H1 (cell line): ENCODE data around the gene HDHD3. TPM values are rescaled to one million over a fixed set of nuclear protein-coding genes. Genes with fewer than 3 reads are reported as not detected.

Experiments
- CTCF ChIA-PET: fragments of 300-600 bp; sonication (Branson Sonifier 250); formaldehyde crosslinking; loops from one replicate; lab custom pipeline; 2021; ENCODE audit not compliant: partially characterized antibody; lab: Charles Lee
- POLR2A ChIA-PET: fragments of 300-600 bp; sonication (Branson Sonifier 250); formaldehyde crosslinking; loops from one replicate; lab custom pipeline; 2021; ENCODE audit warnings: inconsistent platforms; ENCODE audit not compliant: partially characterized antibody; lab: Charles Lee
- DNase-seq, 2 experiments: peaks; one replicate each; pipeline versions ENCODE4 v3.0.0 to v3.0.0-alpha.2; 2010 to 2022; ENCODE audit warnings: low spot score in 2 of 2, low read depth in 1 of 2, mixed read lengths in 1 of 2
- FAIRE-seq: peaks from 2 replicates; lab custom pipeline; 2011; peaks lifted over from hg19 to GRCh38; lab: Jason Lieb, UNC
- H2AFZ ChIP-seq: 2 replicates; pipeline ENCODE4 v1.8.1; 2012; ENCODE audit warnings: low read length, inconsistent platforms
- H2AK5ac ChIP-seq: 2 replicates; pipeline ENCODE4 v1.6.1; 2013; ENCODE audit warnings: low read depth, low read length
- H2BK120ac ChIP-seq: replicated peaks from 2 replicates; pipeline ENCODE3; 2013; ENCODE audit warnings: low read depth, low read length, inconsistent platforms
- H2BK12ac ChIP-seq: 2 replicates; pipeline ENCODE4 v1.6.1; 2013; ENCODE audit warnings: low read depth, low read length
- H2BK15ac ChIP-seq: 2 replicates; pipeline ENCODE4 v1.6.1; 2013; ENCODE audit warnings: low read length
- H2BK20ac ChIP-seq: 2 replicates; pipeline ENCODE4 v1.6.1; 2013; ENCODE audit warnings: low read length
- H2BK5ac ChIP-seq: 2 replicates; pipeline ENCODE4 v1.6.1; 2013; ENCODE audit warnings: low read depth, low read length
- H3K14ac ChIP-seq: 2 replicates; pipeline ENCODE4 v1.6.1; 2013; ENCODE audit warnings: inconsistent platforms; ENCODE audit not compliant: insufficient read length
- H3K18ac ChIP-seq: 2 replicates; pipeline ENCODE4 v1.6.1; 2013; ENCODE audit warnings: low read length; ENCODE audit errors: extremely low read depth
- H3K23ac ChIP-seq: 2 replicates; pipeline ENCODE4 v1.6.1; 2013; ENCODE audit warnings: inconsistent platforms; ENCODE audit not compliant: insufficient read length
- H3K23me2 ChIP-seq: 2 replicates; pipeline ENCODE4 v1.6.1; 2013; ENCODE audit warnings: low read depth, low read length
- H3K27ac ChIP-seq: 2 replicates; pipeline ENCODE4 v1.6.1; 2011; ENCODE audit warnings: low read depth, low read length, inconsistent platforms
- H3K27me3 ChIP-seq, 4 experiments: replicated peaks in 1 of 4; 1 replicate in 1 of 4; 2 replicates in 3 of 4; pipeline versions ENCODE4 v1.6.1 to v1.8.1; 2011 to 2013; ENCODE audit warnings: low read length in 3 of 4, mild to moderate bottlenecking in 3 of 4, inconsistent platforms in 2 of 4, mixed read lengths in 2 of 4, moderate library complexity in 1 of 4; ENCODE audit not compliant: control insufficient read depth in 3 of 4, insufficient read depth in 3 of 4; ENCODE audit errors: extremely low read depth in 1 of 4
- H3K36me3 ChIP-seq, 4 experiments: 2 replicates each; pipeline versions ENCODE4 v1.6.1 to v1.8.1; 2011 to 2013; ENCODE audit warnings: mild to moderate bottlenecking in 4 of 4, low read length in 3 of 4, moderate library complexity in 2 of 4, control low read depth in 1 of 4, inconsistent platforms in 1 of 4; ENCODE audit not compliant: insufficient read depth in 4 of 4, control insufficient read depth in 2 of 4
- H3K4ac ChIP-seq: replicated peaks from 2 replicates; pipeline ENCODE3; 2013; ENCODE audit warnings: low read length, low read depth, mixed read lengths, inconsistent platforms; ENCODE audit not compliant: insufficient read length
- H3K4me1 ChIP-seq, 4 experiments: replicated peaks in 1 of 4; 1 replicate in 1 of 4; 2 replicates in 3 of 4; pipeline versions ENCODE4 v1.6.1 to v1.8.1; 2011 to 2013; ENCODE audit warnings: low read length in 3 of 4, inconsistent platforms in 2 of 4, mixed read lengths in 1 of 4; ENCODE audit not compliant: insufficient read depth in 4 of 4, control insufficient read depth in 3 of 4
- H3K4me2 ChIP-seq, 2 experiments: 2 replicates each; pipeline versions ENCODE4 v1.6.1 to v1.8.1; 2011 to 2013; ENCODE audit warnings: low read depth in 2 of 2, low read length in 2 of 2, control low read depth in 1 of 2, inconsistent platforms in 1 of 2, mild to moderate bottlenecking in 1 of 2; ENCODE audit not compliant: insufficient read depth in 1 of 2
- H3K4me3 ChIP-seq, 4 experiments: fragments of 200-600, 300-600 bp in 1 of 4; sonication (generic), shearing (Covaris generic), sonication (Bioruptor Twin) in 1 of 4; 2 replicates each; pipeline versions ENCODE4 v1.5.1 to v1.8.1; 2011 to 2016; ENCODE audit warnings: low read length in 4 of 4, low read depth in 3 of 4, control low read depth in 2 of 4, inconsistent platforms in 2 of 4, mild to moderate bottlenecking in 2 of 4, mixed read lengths in 1 of 4, moderate library complexity in 1 of 4; ENCODE audit not compliant: insufficient read depth in 2 of 4; ENCODE audit errors: extremely low read depth in 1 of 4
- H3K56ac ChIP-seq: replicated peaks from 2 replicates; pipeline ENCODE3; 2013; ENCODE audit warnings: low read depth, mild to moderate bottlenecking, mixed read lengths, low read length, inconsistent platforms; ENCODE audit not compliant: insufficient read length
- H3K79me1 ChIP-seq: 2 replicates; pipeline ENCODE4 v1.6.1; 2013; ENCODE audit warnings: low read depth, low read length, control low read depth
- H3K79me2 ChIP-seq, 2 experiments: 2 replicates each; pipeline versions ENCODE4 v1.6.1 to v1.8.1; 2012 to 2013; ENCODE audit warnings: low read length in 2 of 2, mild to moderate bottlenecking in 2 of 2, inconsistent platforms in 1 of 2; ENCODE audit not compliant: insufficient read depth in 2 of 2, control insufficient read depth in 1 of 2
- H3K9ac ChIP-seq, 4 experiments: replicated peaks in 1 of 4; 1 replicate in 1 of 4; 2 replicates in 3 of 4; pipeline versions ENCODE4 v1.6.1 to v1.8.1; 2011 to 2013; ENCODE audit warnings: low read depth in 3 of 4, low read length in 3 of 4, control low read depth in 2 of 4, mild to moderate bottlenecking in 2 of 4, moderate library complexity in 2 of 4, inconsistent platforms in 1 of 4; ENCODE audit errors: extremely low read depth in 1 of 4
- H3K9me3 ChIP-seq, 2 experiments: 2 replicates each; pipeline versions ENCODE4 v1.6.1 to v1.8.1; 2012 to 2013; ENCODE audit warnings: mild to moderate bottlenecking in 2 of 2, moderate library complexity in 2 of 2, control low read depth in 1 of 2, inconsistent platforms in 1 of 2, low read depth in 1 of 2, low read length in 1 of 2, mixed read lengths in 1 of 2; ENCODE audit not compliant: insufficient read depth in 2 of 2
- H4K20me1 ChIP-seq, 2 experiments: replicated peaks in 1 of 2; 2 replicates each; pipeline versions ENCODE3 to v1.8.1; 2011 to 2013; ENCODE audit warnings: inconsistent platforms in 2 of 2, low read length in 2 of 2, mild to moderate bottlenecking in 1 of 2; ENCODE audit not compliant: insufficient read depth in 2 of 2, control insufficient read depth in 1 of 2
- H4K5ac ChIP-seq: 2 replicates; pipeline ENCODE4 v1.6.1; 2013; ENCODE audit warnings: low read length, low read depth, mixed read lengths, inconsistent platforms; ENCODE audit not compliant: insufficient read length
- H4K8ac ChIP-seq: 2 replicates; pipeline ENCODE4 v1.8.0; 2013; ENCODE audit warnings: mild to moderate bottlenecking, moderate library complexity, low read length, inconsistent platforms; ENCODE audit not compliant: insufficient read depth; ENCODE audit errors: extremely low read depth
- H4K91ac ChIP-seq: replicated peaks from 2 replicates; pipeline ENCODE3; 2013; ENCODE audit warnings: low read length, mixed read lengths, inconsistent platforms; ENCODE audit not compliant: insufficient read length
- ASH2L ChIP-seq: fragments of 200-600, 300-600 bp; sonication (generic); IDR thresholded peaks from one replicate; pipeline ENCODE4 v1.7.1; 2017; ENCODE audit warnings: low read length
- CBX5 ChIP-seq: fragments of 300-800, 300-1000 bp; sonication (generic); IDR thresholded peaks from 2 replicates; pipeline ENCODE4 v1.7.1; 2016; ENCODE audit warnings: antibody characterized with exemption, low read length, low read depth
- CHD2 ChIP-seq: IDR thresholded peaks from 2 replicates; pipeline ENCODE4 v1.6.1; 2012; ENCODE audit warnings: low read length, improper control_type of control experiment
- EGR1 ChIP-seq: IDR thresholded peaks from 2 replicates; pipeline ENCODE4 v1.6.1; 2011; ENCODE audit warnings: low read depth, low read length, borderline replicate concordance
- KDM5A ChIP-seq: fragments of 200-600 bp; IDR thresholded peaks from 2 replicates; pipeline ENCODE4 v1.7.1; 2012; ENCODE audit warnings: mild to moderate bottlenecking, low read length, inconsistent platforms, mixed read lengths
- MAX ChIP-seq: IDR thresholded peaks from 2 replicates; pipeline ENCODE4 v1.6.1; 2012; ENCODE audit warnings: inconsistent platforms
- PHF8 ChIP-seq: fragments of 200-600 bp; sonication (generic); conservative IDR thresholded peaks from 2 replicates; pipeline ENCODE4 v1.7.1; 2012; ENCODE audit warnings: low read depth, mild to moderate bottlenecking, inconsistent platforms, low read length, moderate library complexity
- SP2 ChIP-seq: IDR thresholded peaks from 2 replicates; pipeline ENCODE4 v1.6.1; 2012; ENCODE audit warnings: mild to moderate bottlenecking, low read length, inconsistent platforms
- SRF ChIP-seq: IDR thresholded peaks from 2 replicates; pipeline ENCODE4 v1.6.1; 2011; ENCODE audit warnings: mild to moderate bottlenecking, low read depth, low read length, moderate library complexity
- SUZ12 ChIP-seq: fragments of 200-600 bp; sonication (generic); IDR thresholded peaks from 2 replicates; pipeline ENCODE4 v1.6.1; 2012; ENCODE audit warnings: mild to moderate bottlenecking, inconsistent platforms, low read length, moderate library complexity, mixed read lengths
- TAF7 ChIP-seq: optimal IDR thresholded peaks from 2 replicates; pipeline ENCODE3; 2011; ENCODE audit warnings: low read depth, mild to moderate bottlenecking, inconsistent platforms, low read length, moderate library complexity, borderline replicate concordance
- TCF12 ChIP-seq: IDR thresholded peaks from 2 replicates; pipeline ENCODE4 v1.6.1; 2011; ENCODE audit warnings: low read depth, mild to moderate bottlenecking, low read length
- TEAD4 ChIP-seq: IDR thresholded peaks from 2 replicates; pipeline ENCODE4 v1.6.1; 2012; ENCODE audit warnings: low read depth, low read length, inconsistent platforms, mixed read lengths
- WGBS, 2 experiments: shearing (Covaris generic) in 1 of 2; methylation state at CpG; one replicate each; pipeline versions ENCODE4 v1.1.6 to v1.1.7; 2013 to 2015; ENCODE audit warnings: low lambda C conversion rate in 2 of 2, mixed read lengths in 2 of 2, inconsistent platforms in 1 of 2, low coverage in 1 of 2, missing lambda C conversion rate in 1 of 2; ENCODE audit not compliant: insufficient replicate concordance in 2 of 2, insufficient coverage in 1 of 2, insufficient read length in 1 of 2; ENCODE audit errors: extremely low coverage in 1 of 2, missing lambda C conversion rate in 1 of 2; 5-methylcytosine and 5-hydroxymethylcytosine counted together
- polyA plus RNA-seq, 7 experiments: library from polyadenylated mRNA; depleted of rRNA in 3 of 7; stranded (reverse) in 5 of 7; unstranded in 2 of 7; fragments of >200 nt in 5 of 7; fragments of 200-250 nt in 2 of 7; gene quantifications; 1 replicate in 5 of 7; 2 replicates in 1 of 7; 4 replicates in 1 of 7; pipeline versions ENCODE4 v1.2.1 to v1.2.3, GENCODE V29; 2011 to 2013; ENCODE audit warnings: missing spikeins in 2 of 7, mixed read lengths in 2 of 7
- total RNA-seq: library from RNA; stranded (reverse); fragmentation: NEBNext Ultra II Directional; extraction: Animal tissue kit (Norgen Biotek cat#: 25700); gene quantifications from 2 replicates; pipeline ENCODE4 v1.2.1, GENCODE V29; 2021

Gene HDHD3
- total and polyA plus RNA-seq, 2 of the 8 experiments (the other 6 are each of a cell fraction or from before 2014, with no cell fraction given) = 12.1 to 25.3 TPM

GRCh38 chr9:113359385-113359784 lies 17.4 kb downstream of the HDHD3 start:
- Histone ChIP-seq H3K4me1 (no peaks in the 10 kb centered on the region; a peak in 1 of 7 replicates), H3K36me3 (no peaks in the 10 kb centered on the region), H2BK5ac (no peak overlapping the region), H2AFZ (no peak overlapping the region), H2BK12ac (no peak overlapping the region), H4K20me1 (peaks cover 0 to 2% of the 10 kb centered on the region in 2 experiments), H3K9me3 (no peaks in the 10 kb centered on the region), H4K8ac (no peak overlapping the region), H2AK5ac (no peak overlapping the region), H3K9ac (no peak overlapping the region), H3K4me2 (no peak overlapping the region), H3K27ac (no peak overlapping the region), H2BK20ac (no peak overlapping the region), H4K5ac (no peak overlapping the region), H3K27me3 (no peaks in the 10 kb centered on the region), H3K79me2 (no peaks in the 10 kb centered on the region), H3K14ac (no peak overlapping the region), H3K4ac (no peak overlapping the region), H3K4me3 (no peak overlapping the region), H3K56ac (no peak overlapping the region), H3K23ac (no peak overlapping the region), H2BK15ac (0 out of 2 replicates have a peak overlapping the region, but pooled peaks have one; percentile 61), H3K23me2 (no peaks in the 10 kb centered on the region), H3K79me1 (no peaks in the 10 kb centered on the region; the same call in 1 of the 2 replicates), H4K91ac (no peak overlapping the region), H2BK120ac (no peak overlapping the region), H3K18ac (no peak overlapping the region)
- DNase-seq (no peak), FAIRE-seq (no peak)
- ChIA-PET CTCF (interaction anchor here (1.0 to 1.5 kb wide), 4 partner anchors 9 to 296 kb away, joined by 3 to 5 read pairs (median 3); partner anchors contain the start of gene BSPRY), POLR2A (interaction anchor here (1.0 kb wide), 1 partner anchor 9 kb away, joined by 4 read pairs; no protein-coding TSS in a partner anchor)
- WGBS, 2 experiments = 87% methylated on average over 1 of the region's 1 CpG; no CpG with 5 or more reads in 1 of the 2 experiments
- TF ChIP-seq KDM5A (no peak), TEAD4 (no peak), TCF12 (no peak), PHF8 (no peak), TAF7 (no peak), CHD2 (no peak), EGR1 (no peak), MAX (no peak), SP2 (no peak), ASH2L (no peak), CBX5 (no peak), SUZ12 (no peak), SRF (no peak)
